GM23338 (cell line): Measurements from ENCODE around the gene SLC17A5.

Experiments
- CREB1 ChIP-seq: fragments of 250-450 bp; sonication (Bioruptor Pico); IDR thresholded peaks from 2 replicates; pipeline ENCODE4 v1.5.0; 2020; ENCODE audit warnings: low read depth, mild to moderate bottlenecking, moderate library complexity
- EZH2 ChIP-seq: fragments of 200-600 bp; sonication (generic); IDR thresholded peaks from one replicate; pipeline ENCODE4 v1.8.0; 2017; ENCODE audit warnings: antibody characterized with exemption, mild to moderate bottlenecking, low read depth; ENCODE audit not compliant: unreplicated experiment
- EZH2phosphoT487 ChIP-seq: fragments of 200-600 bp; sonication (generic); IDR thresholded peaks from one replicate; pipeline ENCODE4 v1.8.1; 2018; ENCODE audit warnings: antibody characterized with exemption; ENCODE audit not compliant: unreplicated experiment
- JUNB ChIP-seq: IDR thresholded peaks from one replicate; pipeline ENCODE4 v1.6.1; 2016; ENCODE audit warnings: antibody characterized with exemption; ENCODE audit not compliant: unreplicated experiment
- POLR2AphosphoS5 ChIP-seq: IDR thresholded peaks from 2 replicates; pipeline ENCODE4 v1.6.1; 2016; ENCODE audit warnings: antibody characterized with exemption, low read depth
- STAT1 ChIP-seq: IDR thresholded peaks from one replicate; pipeline ENCODE4 v1.6.1; 2016; ENCODE audit warnings: antibody characterized with exemption; ENCODE audit not compliant: unreplicated experiment
- ZNF331 ChIP-seq: fragments of 250-450 bp; sonication (Bioruptor Pico); IDR thresholded peaks from 2 replicates; pipeline ENCODE4 v1.5.0; 2020; ENCODE audit warnings: low read depth, mild to moderate bottlenecking, moderate library complexity
- TF ChIP-seq, protein P1 (sequence below), 2 experiments: fragments of 200-600 bp in 1 of 2; sonication (generic) in 1 of 2; conservative IDR thresholded peaks; 2 replicates each; pipeline versions ENCODE4 v1.5.1 to v1.6.1; 2016 to 2017; ENCODE audit warnings: antibody characterized with exemption in 2 of 2, low read depth in 2 of 2, mild to moderate bottlenecking in 2 of 2, moderate library complexity in 1 of 2
- TF ChIP-seq, protein P2 (sequence below): IDR thresholded peaks from one replicate; pipeline ENCODE4 v1.6.1; 2018; ENCODE audit warnings: antibody characterized with exemption; ENCODE audit not compliant: unreplicated experiment

DNA sequence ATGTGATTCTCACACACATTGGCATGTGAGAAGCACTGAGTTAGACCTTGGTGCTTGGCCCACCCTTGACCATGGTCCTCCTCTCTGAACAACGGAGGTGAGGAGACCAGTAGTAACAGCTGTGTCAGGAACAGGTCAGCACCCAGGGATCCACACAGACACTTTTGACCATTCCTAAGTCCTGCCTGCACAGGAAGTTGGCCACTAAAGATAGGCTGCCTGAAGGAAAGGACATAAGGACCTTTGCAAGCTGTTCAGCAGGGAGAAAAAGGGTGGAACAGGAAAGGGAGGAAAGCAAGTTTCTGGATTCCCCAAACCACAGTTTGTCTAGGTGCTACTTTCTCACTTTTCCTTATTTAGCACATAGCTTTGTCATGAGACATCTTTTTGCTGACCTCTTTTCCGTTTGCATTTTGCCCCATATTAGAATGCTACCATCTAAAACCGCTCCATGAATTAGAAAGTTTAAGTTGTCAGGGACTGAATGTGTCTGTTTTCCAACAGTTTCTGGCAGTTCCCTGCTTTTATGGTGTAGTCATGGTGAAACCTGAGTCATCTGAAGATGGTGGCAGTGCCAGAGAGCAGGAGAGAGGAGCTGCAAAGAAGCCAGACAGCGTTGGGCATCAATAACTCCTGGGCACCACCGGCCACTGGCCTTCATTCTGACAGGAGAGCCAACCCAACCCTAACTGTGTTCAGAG, 41.1 kb upstream of the SLC17A5 start:
- TF ChIP-seq, protein P1, sequence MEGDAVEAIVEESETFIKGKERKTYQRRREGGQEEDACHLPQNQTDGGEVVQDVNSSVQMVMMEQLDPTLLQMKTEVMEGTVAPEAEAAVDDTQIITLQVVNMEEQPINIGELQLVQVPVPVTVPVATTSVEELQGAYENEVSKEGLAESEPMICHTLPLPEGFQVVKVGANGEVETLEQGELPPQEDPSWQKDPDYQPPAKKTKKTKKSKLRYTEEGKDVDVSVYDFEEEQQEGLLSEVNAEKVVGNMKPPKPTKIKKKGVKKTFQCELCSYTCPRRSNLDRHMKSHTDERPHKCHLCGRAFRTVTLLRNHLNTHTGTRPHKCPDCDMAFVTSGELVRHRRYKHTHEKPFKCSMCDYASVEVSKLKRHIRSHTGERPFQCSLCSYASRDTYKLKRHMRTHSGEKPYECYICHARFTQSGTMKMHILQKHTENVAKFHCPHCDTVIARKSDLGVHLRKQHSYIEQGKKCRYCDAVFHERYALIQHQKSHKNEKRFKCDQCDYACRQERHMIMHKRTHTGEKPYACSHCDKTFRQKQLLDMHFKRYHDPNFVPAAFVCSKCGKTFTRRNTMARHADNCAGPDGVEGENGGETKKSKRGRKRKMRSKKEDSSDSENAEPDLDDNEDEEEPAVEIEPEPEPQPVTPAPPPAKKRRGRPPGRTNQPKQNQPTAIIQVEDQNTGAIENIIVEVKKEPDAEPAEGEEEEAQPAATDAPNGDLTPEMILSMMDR (conservative IDR thresholded peaks at IDR 0.05; ENCODE audit: low read depth in 2 of 2): no peak
- TF ChIP-seq, protein P2, sequence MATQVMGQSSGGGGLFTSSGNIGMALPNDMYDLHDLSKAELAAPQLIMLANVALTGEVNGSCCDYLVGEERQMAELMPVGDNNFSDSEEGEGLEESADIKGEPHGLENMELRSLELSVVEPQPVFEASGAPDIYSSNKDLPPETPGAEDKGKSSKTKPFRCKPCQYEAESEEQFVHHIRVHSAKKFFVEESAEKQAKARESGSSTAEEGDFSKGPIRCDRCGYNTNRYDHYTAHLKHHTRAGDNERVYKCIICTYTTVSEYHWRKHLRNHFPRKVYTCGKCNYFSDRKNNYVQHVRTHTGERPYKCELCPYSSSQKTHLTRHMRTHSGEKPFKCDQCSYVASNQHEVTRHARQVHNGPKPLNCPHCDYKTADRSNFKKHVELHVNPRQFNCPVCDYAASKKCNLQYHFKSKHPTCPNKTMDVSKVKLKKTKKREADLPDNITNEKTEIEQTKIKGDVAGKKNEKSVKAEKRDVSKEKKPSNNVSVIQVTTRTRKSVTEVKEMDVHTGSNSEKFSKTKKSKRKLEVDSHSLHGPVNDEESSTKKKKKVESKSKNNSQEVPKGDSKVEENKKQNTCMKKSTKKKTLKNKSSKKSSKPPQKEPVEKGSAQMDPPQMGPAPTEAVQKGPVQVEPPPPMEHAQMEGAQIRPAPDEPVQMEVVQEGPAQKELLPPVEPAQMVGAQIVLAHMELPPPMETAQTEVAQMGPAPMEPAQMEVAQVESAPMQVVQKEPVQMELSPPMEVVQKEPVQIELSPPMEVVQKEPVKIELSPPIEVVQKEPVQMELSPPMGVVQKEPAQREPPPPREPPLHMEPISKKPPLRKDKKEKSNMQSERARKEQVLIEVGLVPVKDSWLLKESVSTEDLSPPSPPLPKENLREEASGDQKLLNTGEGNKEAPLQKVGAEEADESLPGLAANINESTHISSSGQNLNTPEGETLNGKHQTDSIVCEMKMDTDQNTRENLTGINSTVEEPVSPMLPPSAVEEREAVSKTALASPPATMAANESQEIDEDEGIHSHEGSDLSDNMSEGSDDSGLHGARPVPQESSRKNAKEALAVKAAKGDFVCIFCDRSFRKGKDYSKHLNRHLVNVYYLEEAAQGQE: no peak
- TF ChIP-seq EZH2: no peak
- TF ChIP-seq CREB1 (CRISPR knock-in tag): no peak
- no peak for TF ChIP-seq ZNF331
- no peak for TF ChIP-seq JUNB
- no peak for TF ChIP-seq POLR2AphosphoS5
- TF ChIP-seq STAT1: no peak
- TF ChIP-seq EZH2phosphoT487: no peak
